ENCODE measurements around the gene P2RX4.

GRCh38 chr12:121255433-121255832, 45.5 kb downstream of the P2RX4 start:
- no peak for TF ChIP-seq CTCF (IDR thresholded peaks at IDR 0.05)
- no peak for TF ChIP-seq POLR2A (IDR thresholded peaks at IDR 0.05)
